Lower lobe of right lung (tissue), 2 donors: ENCODE results near the gene LIPG. TPM values are rescaled to one million over a fixed set of nuclear protein-coding genes. Genes with fewer than 3 reads are reported as not detected.

Source experiments
- ATAC-seq, 2 donors: fragments of 200-7000 bp; cut with Tn5 transposase; one replicate each; pipeline ENCODE4 v1.9.1; 2020 to 2022; ENCODE audit warnings: mild to moderate bottlenecking in 2 of 2, moderate library complexity in 2 of 2
- DNase-seq: peaks from one replicate; pipeline ENCODE4 v3.0.0-alpha.2; 2020
- H3K27ac ChIP-seq: fragments of 200-600 bp; one replicate; pipeline ENCODE4 v1.8.0; 2022
- H3K27me3 ChIP-seq: fragments of 200-600 bp; one replicate; pipeline ENCODE4 v1.8.0; 2022; ENCODE audit warnings: low read depth
- H3K36me3 ChIP-seq: fragments of 200-600 bp; one replicate; pipeline ENCODE4 v1.8.0; 2022; ENCODE audit warnings: mild to moderate bottlenecking
- H3K4me1 ChIP-seq: fragments of 200-600 bp; one replicate; pipeline ENCODE4 v1.8.0; 2022
- H3K4me3 ChIP-seq: fragments of 200-600 bp; one replicate; pipeline ENCODE4 v1.8.0; 2022; ENCODE audit warnings: mild to moderate bottlenecking
- H3K9me3 ChIP-seq: fragments of 200-600 bp; one replicate; pipeline ENCODE4 v1.8.0; 2022
- intact Hi-C: fragments of 100-400 bp; cut with DNase I; formaldehyde crosslinking; loops from one replicate; pipeline ENCODE4 v1.11.0; 2022
- total RNA-seq: library from RNA; stranded (reverse); fragmentation: NEBNext Ultra II Directional; extraction: Animal tissue kit (Norgen Biotek cat#: 25700); gene quantifications from one replicate; pipeline ENCODE4 v1.2.1, GENCODE V29; 2021
- TF ChIP-seq, protein P1 (sequence below): fragments of 200-600 bp; IDR thresholded peaks from one replicate; pipeline ENCODE4 v1.8.0; 2022; ENCODE audit warnings: antibody characterized with exemption, mild to moderate bottlenecking
- donor health status: DM: no; HTN: yes; CAD: no; lungs with severe emphysema.

Gene LIPG
- total RNA-seq, 1 donor from 2014 or later: 3.7 TPM

- intact Hi-C loops: no loop called here
Measured at GRCh38 chr18:49525981-49526380, 35.9 kb upstream of the LIPG start.

DNA sequence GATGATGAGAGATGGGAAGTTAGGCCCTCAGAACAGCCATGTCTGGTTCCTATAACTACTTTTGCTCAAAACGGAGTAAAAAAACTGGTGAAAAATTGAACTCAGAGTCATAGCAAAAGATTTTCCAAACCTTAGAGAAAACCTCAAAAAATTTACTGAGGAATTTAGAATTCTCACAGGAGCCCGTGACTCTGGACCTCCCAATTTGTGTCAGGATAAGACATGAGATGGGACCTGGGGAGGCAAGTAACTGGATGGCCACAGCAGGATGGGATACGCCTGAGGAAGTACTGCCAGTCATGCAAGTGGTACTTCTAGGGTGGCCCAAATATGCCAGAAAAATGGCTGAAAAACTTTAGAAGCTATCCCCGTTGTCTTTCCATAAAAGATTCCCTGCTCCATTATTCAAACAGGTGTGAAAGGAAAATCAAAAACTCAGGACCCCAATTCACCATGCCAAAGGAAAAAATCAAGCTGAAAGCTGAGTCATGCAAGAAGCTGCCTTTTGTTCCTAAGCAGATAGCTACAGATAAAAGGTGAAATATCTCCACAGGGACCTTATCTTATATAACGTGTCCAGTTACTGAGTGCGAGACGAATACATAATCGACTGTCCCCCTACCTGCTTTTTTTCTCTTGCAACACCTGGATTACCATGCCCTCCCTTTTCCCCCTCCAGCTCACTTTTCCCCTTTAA, 34.1 kb upstream of the LIPG start:
- TF ChIP-seq, protein P1, sequence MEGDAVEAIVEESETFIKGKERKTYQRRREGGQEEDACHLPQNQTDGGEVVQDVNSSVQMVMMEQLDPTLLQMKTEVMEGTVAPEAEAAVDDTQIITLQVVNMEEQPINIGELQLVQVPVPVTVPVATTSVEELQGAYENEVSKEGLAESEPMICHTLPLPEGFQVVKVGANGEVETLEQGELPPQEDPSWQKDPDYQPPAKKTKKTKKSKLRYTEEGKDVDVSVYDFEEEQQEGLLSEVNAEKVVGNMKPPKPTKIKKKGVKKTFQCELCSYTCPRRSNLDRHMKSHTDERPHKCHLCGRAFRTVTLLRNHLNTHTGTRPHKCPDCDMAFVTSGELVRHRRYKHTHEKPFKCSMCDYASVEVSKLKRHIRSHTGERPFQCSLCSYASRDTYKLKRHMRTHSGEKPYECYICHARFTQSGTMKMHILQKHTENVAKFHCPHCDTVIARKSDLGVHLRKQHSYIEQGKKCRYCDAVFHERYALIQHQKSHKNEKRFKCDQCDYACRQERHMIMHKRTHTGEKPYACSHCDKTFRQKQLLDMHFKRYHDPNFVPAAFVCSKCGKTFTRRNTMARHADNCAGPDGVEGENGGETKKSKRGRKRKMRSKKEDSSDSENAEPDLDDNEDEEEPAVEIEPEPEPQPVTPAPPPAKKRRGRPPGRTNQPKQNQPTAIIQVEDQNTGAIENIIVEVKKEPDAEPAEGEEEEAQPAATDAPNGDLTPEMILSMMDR: no peak
- no peak for DNase-seq
- no peaks in the 10 kb centered on the region for H3K36me3 ChIP-seq
- no peak for ATAC-seq
- H3K4me3 ChIP-seq: no peak overlapping the region
- H3K27ac ChIP-seq: no peak overlapping the region
- no peaks in the 10 kb centered on the region for H3K27me3 ChIP-seq
- H3K4me1 ChIP-seq: no peaks in the 10 kb centered on the region
- intact Hi-C loops: no loop called here
- no peaks in the 10 kb centered on the region for H3K9me3 ChIP-seq

More at GRCh38 chr18:49525981-49526380, 35.9 kb upstream of the LIPG start:
- Histone ChIP-seq H3K4me1 (no peaks in the 10 kb centered on the region), H3K27me3 (no peaks in the 10 kb centered on the region), H3K9me3 (no peaks in the 10 kb centered on the region), H3K4me3 (no peak overlapping the region), H3K36me3 (no peaks in the 10 kb centered on the region), H3K27ac (no peak overlapping the region)
- ATAC-seq (no peak), DNase-seq (no peak)
- TF ChIP-seq, protein P1: no peak

DNA sequence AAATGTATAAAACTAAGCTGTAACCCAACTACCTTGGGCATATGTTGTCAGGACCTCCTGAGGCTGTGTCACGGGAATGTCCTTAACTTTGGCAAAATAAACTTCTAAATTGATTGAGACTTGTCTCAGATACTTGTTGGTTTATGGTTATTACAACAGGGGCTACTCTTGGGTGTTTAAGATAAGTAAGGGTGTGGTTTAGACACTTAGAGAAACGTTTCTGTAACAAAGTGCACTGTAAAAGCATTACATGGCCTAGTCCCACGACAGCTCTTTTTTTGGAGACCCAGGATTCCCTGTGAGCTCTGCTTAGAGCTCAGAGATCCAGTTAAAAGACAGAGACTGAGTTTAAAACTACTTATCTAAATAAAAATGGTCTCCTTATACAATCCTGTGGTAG, 32.3 kb upstream of the LIPG start:
- intact Hi-C loops: no loop called here
- TF ChIP-seq, protein P1: no peak
- no peak overlapping the region for H3K4me3 ChIP-seq
- H3K36me3 ChIP-seq: no peaks in the 10 kb centered on the region
- H3K27ac ChIP-seq: no peak overlapping the region
- no peaks in the 10 kb centered on the region for H3K9me3 ChIP-seq
- no peaks in the 10 kb centered on the region for H3K4me1 ChIP-seq
- no peaks in the 10 kb centered on the region for H3K27me3 ChIP-seq
- no peak for DNase-seq
- no peak for ATAC-seq

DNA sequence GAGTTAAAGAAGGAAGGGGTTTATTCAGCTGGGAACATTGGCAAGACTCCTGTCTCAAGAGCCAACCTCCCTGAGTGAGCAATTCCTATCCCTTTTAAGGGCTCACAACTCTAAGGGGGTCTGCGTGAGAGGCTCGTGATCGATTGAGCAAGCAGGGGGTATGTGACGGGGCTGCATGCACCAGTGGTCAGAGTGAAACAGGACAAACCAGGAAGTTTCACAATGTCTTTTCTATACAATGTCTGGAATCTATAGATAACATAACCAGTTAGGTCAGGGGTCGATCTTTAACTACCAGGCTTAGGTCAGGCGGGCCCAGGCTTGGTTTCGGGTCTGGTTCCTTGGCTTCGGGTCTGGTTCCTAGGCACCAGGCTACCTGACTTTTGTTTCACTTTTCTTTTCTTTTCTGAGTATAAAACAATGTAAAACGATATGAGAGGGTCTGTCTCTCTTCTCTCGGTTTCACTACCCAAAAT, 30.1 kb upstream of the LIPG start:
- Histone ChIP-seq H3K27ac (no peak overlapping the region), H3K4me3 (no peak overlapping the region), H3K4me1 (no peaks in the 10 kb centered on the region), H3K36me3 (no peaks in the 10 kb centered on the region), H3K27me3 (no peaks in the 10 kb centered on the region), H3K9me3 (no peaks in the 10 kb centered on the region)
- TF ChIP-seq, protein P1: no peak
- no peak for DNase-seq
- intact Hi-C loops: no loop called here
- ATAC-seq: no peak

DNA sequence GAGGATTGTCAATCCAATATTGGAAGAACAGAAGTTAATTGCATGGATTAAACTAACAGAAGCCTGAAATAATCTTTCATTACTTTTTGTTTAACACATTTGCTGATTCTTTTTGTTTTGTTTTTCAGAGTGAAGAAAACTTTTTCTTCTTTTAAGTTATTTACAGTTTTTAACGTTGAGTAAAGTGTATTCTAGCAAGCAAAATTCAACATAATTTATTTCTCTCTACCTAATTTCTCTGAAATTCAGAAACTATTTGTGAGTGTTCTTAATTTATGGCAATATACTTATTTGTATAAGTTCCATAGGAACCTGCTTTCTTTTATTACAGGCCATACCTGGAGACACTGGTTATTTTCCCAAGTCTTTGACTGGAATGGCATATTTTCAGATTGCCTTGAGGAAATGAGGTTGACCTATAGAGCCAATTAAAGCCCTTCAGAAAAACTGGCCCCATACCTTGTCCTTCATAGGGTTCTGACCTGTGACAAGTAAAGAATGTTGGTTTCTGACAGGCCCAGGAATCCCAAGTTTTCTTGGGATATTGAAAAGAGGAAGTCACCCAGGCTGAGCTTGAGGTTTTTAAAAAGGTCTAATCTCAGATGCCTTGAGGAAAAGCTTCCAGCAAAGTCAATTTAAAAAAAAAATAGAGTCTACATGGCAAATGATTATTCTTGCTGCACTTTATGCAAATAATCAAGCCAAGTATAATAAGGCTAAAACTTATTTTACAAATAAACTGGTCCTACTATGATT, 26.8 kb upstream of the LIPG start:
- ATAC-seq (no peak), DNase-seq (no peak)
- no peaks in the 10 kb centered on the region for H3K36me3 ChIP-seq
- H3K4me3 ChIP-seq: no peak overlapping the region
- H3K27ac ChIP-seq: no peak overlapping the region
- no peaks in the 10 kb centered on the region for H3K27me3 ChIP-seq
- no peaks in the 10 kb centered on the region for H3K4me1 ChIP-seq
- intact Hi-C loops: no loop called here
- TF ChIP-seq, protein P1: no peak
- H3K9me3 ChIP-seq: no peaks in the 10 kb centered on the region
